Measurements from ENCODE around the gene VAMP8.

The VAMP8 gene

GRCh38 chr2:85577386-85578242 lies at the start of gene VAMP8:
VAMP8 (plus strand) TSS chr2:85577586; CDS start chr2:85577647, 61 bp downstream.
- no peaks in the 10 kb centered on the region for H3K9me3 ChIP-seq (ENCODE audit: control insufficient read depth, insufficient read depth, low read length)
- peak within 1 kb of the TSS; percentile 54 for H3K9ac ChIP-seq (ENCODE audit: low read depth, low read length)
- H3K36me3 ChIP-seq (ENCODE audit: insufficient read depth, low read length), result peaks cover 7% of the 10 kb centered on the region; the same call in 1 of the 2 replicates
- peaks cover 16% of the 10 kb centered on the region for H3K4me1 ChIP-seq (ENCODE audit: insufficient read depth, low read length)

- Histone ChIP-seq H3K9ac (ENCODE audit: low read depth, low read length) (no peak overlapping the region), H3K4me1 (ENCODE audit: insufficient read depth, low read length) (peaks cover 12% of the 10 kb centered on the region), H3K9me3 (ENCODE audit: control insufficient read depth, insufficient read depth, low read length) (no peaks in the 10 kb centered on the region), H3K36me3 (ENCODE audit: insufficient read depth, low read length) (no peaks in the 10 kb centered on the region)
Measured at GRCh38 chr2:85527787-85528186, 49.6 kb upstream of the VAMP8 start.

- H3K4me1 ChIP-seq (ENCODE audit: insufficient read depth, low read length), result peaks cover 12% of the 10 kb centered on the region
- H3K9me3 ChIP-seq (ENCODE audit: control insufficient read depth, insufficient read depth, low read length), result no peaks in the 10 kb centered on the region
- H3K9ac ChIP-seq (ENCODE audit: low read depth, low read length), result no peak overlapping the region
- H3K36me3 ChIP-seq (ENCODE audit: insufficient read depth, low read length), result no peaks in the 10 kb centered on the region
Measured at GRCh38 chr2:85528355-85528754, 49.0 kb upstream of the VAMP8 start.

GRCh38 chr2:85529809-85530208 lies 47.6 kb upstream of the VAMP8 start:
- peaks cover 6% of the 10 kb centered on the region for H3K4me1 ChIP-seq (ENCODE audit: insufficient read depth, low read length)
- H3K9ac ChIP-seq (ENCODE audit: low read depth, low read length), result no peak overlapping the region

GRCh38 chr2:85531589-85531988 lies 45.8 kb upstream of the VAMP8 start:
- H3K9ac ChIP-seq (ENCODE audit: low read depth, low read length), result no peak overlapping the region
- 0 out of 2 replicates have a peak, but pooled peaks cover 4% of the 10 kb centered on the region for H3K4me1 ChIP-seq (ENCODE audit: insufficient read depth, low read length)
- no peaks in the 10 kb centered on the region for H3K36me3 ChIP-seq (ENCODE audit: insufficient read depth, low read length)
- no peaks in the 10 kb centered on the region for H3K9me3 ChIP-seq (ENCODE audit: control insufficient read depth, insufficient read depth, low read length)

More at GRCh38 chr2:85529809-85530208, 47.6 kb upstream of the VAMP8 start:
- H3K9me3 ChIP-seq (ENCODE audit: control insufficient read depth, insufficient read depth, low read length), result no peaks in the 10 kb centered on the region
- H3K36me3 ChIP-seq (ENCODE audit: insufficient read depth, low read length), result no peaks in the 10 kb centered on the region

GRCh38 chr2:85534099-85534498 lies 43.3 kb upstream of the VAMP8 start:
- Histone ChIP-seq H3K36me3 (ENCODE audit: insufficient read depth, low read length) (no peaks in the 10 kb centered on the region), H3K9me3 (ENCODE audit: control insufficient read depth, insufficient read depth, low read length) (no peaks in the 10 kb centered on the region), H3K4me1 (ENCODE audit: insufficient read depth, low read length) (0 out of 2 replicates have a peak, but pooled peaks cover 9% of the 10 kb centered on the region)

GRCh38 chr2:85534881-85535280 lies 42.5 kb upstream of the VAMP8 start:
- Histone ChIP-seq H3K4me1 (ENCODE audit: insufficient read depth, low read length) (0 out of 2 replicates have a peak, but pooled peaks cover 9% of the 10 kb centered on the region), H3K9me3 (ENCODE audit: control insufficient read depth, insufficient read depth, low read length) (no peaks in the 10 kb centered on the region), H3K9ac (ENCODE audit: low read depth, low read length) (no peak overlapping the region), H3K36me3 (ENCODE audit: insufficient read depth, low read length) (peaks cover 1% of the 10 kb centered on the region; the same call in 1 of the 2 replicates)

More at GRCh38 chr2:85534099-85534498, 43.3 kb upstream of the VAMP8 start:
- no peak overlapping the region for H3K9ac ChIP-seq (ENCODE audit: low read depth, low read length)

- Histone ChIP-seq H3K4me1 (ENCODE audit: insufficient read depth, low read length) (peaks cover 15% of the 10 kb centered on the region), H3K36me3 (ENCODE audit: insufficient read depth, low read length) (peaks cover 11% of the 10 kb centered on the region), H3K9me3 (ENCODE audit: control insufficient read depth, insufficient read depth, low read length) (no peaks in the 10 kb centered on the region), H3K9ac (ENCODE audit: low read depth, low read length) (peak overlapping the region; percentile 93; the same call in 1 of the 2 replicates)
Measured at GRCh38 chr2:85536479-85536878, 40.9 kb upstream of the VAMP8 start.

GRCh38 chr2:85537600-85538506 lies 39.5 kb upstream of the VAMP8 start:
- peaks cover 25% of the 10 kb centered on the region for H3K36me3 ChIP-seq (ENCODE audit: insufficient read depth, low read length)
- H3K4me1 ChIP-seq (ENCODE audit: insufficient read depth, low read length), result peaks cover 18% of the 10 kb centered on the region
- peak overlapping the region; percentile 93 for H3K9ac ChIP-seq (ENCODE audit: low read depth, low read length)
- H3K9me3 ChIP-seq (ENCODE audit: control insufficient read depth, insufficient read depth, low read length), result no peaks in the 10 kb centered on the region

GRCh38 chr2:85538507-85539360 lies 38.7 kb upstream of the VAMP8 start, which contains the start of gene MAT2A:
MAT2A (plus strand) TSS chr2:85539168; CDS start chr2:85539288, 120 bp downstream.
- Histone ChIP-seq H3K36me3 (ENCODE audit: insufficient read depth, low read length) (peaks cover 32% of the 10 kb centered on the region), H3K4me1 (ENCODE audit: insufficient read depth, low read length) (peaks cover 18% of the 10 kb centered on the region), H3K9ac (ENCODE audit: low read depth, low read length) (peak within 1 kb of the TSS; percentile 93), H3K9me3 (ENCODE audit: control insufficient read depth, insufficient read depth, low read length) (no peaks in the 10 kb centered on the region)

- no peaks in the 10 kb centered on the region for H3K9me3 ChIP-seq (ENCODE audit: control insufficient read depth, insufficient read depth, low read length)
- H3K36me3 ChIP-seq (ENCODE audit: insufficient read depth, low read length), result peaks cover 35% of the 10 kb centered on the region
- peak overlapping the region; percentile 93 for H3K9ac ChIP-seq (ENCODE audit: low read depth, low read length)
- peaks cover 18% of the 10 kb centered on the region for H3K4me1 ChIP-seq (ENCODE audit: insufficient read depth, low read length)
Measured at GRCh38 chr2:85539361-85540132, 37.8 kb upstream of the VAMP8 start.

GRCh38 chr2:85540133-85540648 lies 37.2 kb upstream of the VAMP8 start:
- Histone ChIP-seq H3K36me3 (ENCODE audit: insufficient read depth, low read length) (peaks cover 39% of the 10 kb centered on the region), H3K9me3 (ENCODE audit: control insufficient read depth, insufficient read depth, low read length) (no peaks in the 10 kb centered on the region), H3K4me1 (ENCODE audit: insufficient read depth, low read length) (peaks cover 18% of the 10 kb centered on the region), H3K9ac (ENCODE audit: low read depth, low read length) (peak overlapping the region; percentile 93)

GRCh38 chr2:85541262-85541661 lies 36.1 kb upstream of the VAMP8 start:
- Histone ChIP-seq H3K9ac (ENCODE audit: low read depth, low read length) (peak overlapping the region; percentile 93), H3K4me1 (ENCODE audit: insufficient read depth, low read length) (peaks cover 18% of the 10 kb centered on the region), H3K36me3 (ENCODE audit: insufficient read depth, low read length) (peaks cover 43% of the 10 kb centered on the region), H3K9me3 (ENCODE audit: control insufficient read depth, insufficient read depth, low read length) (no peaks in the 10 kb centered on the region)
